HG03095 (cell line): Measurements from ENCODE around the gene RPP30.

Source experiments
- ATAC-seq: cut with Tn5 transposase; IDR thresholded peaks from one replicate; pipeline ENCODE4 v1.9.1; 2021; ENCODE audit warnings: moderate library complexity; ENCODE audit not compliant: unreplicated experiment

Gene RPP30

GRCh38 chr10:90916392-90917237, 44.8 kb downstream of the RPP30 start:
- no peak for ATAC-seq

DNA sequence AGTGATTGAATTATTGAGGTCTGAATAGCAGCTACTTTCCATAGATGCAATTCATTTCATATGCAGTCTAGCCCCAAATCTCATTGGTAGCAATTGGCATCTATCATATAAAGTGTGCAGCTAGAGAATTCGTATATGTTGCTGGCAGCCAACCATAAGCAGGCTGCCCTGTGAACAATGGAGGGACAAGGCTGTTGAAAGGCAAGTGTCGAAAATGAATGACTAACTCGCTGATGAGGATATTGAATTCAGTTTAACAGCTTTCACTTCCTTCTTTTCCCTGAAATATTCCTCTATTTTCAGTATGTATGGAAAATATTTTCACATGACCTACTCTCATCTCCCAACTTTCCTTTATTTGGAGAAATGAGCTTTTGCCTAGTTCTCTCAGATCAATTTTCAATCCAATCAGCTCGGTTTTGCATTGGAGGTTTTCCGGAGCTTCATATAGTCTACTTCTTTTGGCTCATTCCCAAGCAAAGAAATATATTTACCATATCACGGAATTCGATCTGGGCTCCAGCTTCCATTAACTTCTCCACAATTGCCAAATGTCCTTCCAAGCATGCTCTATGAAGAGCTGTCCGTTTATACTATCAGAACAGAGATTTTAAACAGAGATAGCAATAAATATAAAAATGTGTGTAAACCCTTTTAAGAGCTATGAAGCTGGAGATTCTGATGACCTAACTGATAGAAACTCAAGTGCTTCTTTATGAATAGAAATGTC, 45.6 kb downstream of the RPP30 start:
- no peak for ATAC-seq

DNA sequence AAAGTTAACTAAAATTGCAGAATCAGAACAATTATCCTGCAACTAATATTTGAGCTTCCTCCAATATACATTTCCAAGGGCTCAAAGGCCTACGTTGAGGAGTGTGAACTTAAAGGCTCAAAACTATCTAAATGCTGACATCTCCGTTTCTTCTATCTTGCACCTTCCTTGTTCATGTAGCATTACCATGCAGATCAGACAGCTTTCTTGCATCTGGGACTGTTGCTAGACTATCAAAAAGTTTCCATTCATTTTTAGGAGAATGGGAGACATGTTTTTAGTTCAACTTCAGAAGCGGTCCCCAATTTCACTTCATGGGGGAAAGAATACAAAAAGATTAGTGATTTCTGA, 46.2 kb downstream of the RPP30 start:
- ATAC-seq = no peak

DNA sequence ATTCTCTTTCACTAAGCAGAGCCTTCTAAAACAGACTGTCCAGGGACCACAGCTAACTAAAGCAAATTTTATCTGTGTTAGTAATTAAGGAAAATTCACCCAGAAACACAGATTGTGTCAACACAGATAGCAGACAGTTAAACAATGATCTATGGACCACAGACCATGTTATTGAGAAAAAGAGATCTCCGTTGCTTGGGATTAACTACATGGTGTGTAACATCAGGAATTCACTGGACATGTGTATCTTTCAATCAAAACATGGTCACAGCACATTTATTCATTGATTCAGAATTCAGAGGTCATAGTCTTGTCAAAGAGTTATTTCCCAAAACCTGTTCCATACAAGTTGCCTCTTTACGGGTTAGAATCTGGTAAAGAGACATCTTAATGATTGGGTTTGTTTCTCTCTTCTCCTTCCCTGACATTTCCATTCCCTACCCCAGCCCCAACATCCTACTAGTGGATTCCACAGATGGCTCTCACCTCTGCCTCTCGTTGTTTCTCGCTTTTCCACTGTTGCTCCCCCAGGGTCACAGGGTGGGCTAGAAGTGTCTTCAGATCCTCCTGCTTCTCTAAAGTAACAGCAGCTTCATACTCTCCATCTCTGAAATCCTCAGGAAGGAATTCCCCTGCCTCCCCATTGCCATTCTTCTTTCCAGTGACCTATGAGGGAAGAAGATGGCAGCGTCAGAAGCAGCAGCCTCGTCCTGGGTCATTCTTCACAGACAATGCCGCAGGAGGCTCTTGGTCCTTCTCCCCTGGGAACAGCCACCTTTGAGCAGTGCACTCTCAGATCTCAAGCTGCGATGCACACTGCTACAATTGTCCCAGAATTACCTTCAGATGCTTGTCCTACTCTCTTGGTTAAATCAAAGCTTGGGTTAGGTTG, 48.2 kb downstream of the RPP30 start:
- ATAC-seq = no peak

- no peak for ATAC-seq
Measured at GRCh38 chr10:90920986-90921666, 49.4 kb downstream of the RPP30 start, which contains the start of gene ANKRD1. TSS of gene ANKRD1 (minus strand) at chr10:90921087. CDS start at chr10:90921027, 60 bp downstream.

DNA sequence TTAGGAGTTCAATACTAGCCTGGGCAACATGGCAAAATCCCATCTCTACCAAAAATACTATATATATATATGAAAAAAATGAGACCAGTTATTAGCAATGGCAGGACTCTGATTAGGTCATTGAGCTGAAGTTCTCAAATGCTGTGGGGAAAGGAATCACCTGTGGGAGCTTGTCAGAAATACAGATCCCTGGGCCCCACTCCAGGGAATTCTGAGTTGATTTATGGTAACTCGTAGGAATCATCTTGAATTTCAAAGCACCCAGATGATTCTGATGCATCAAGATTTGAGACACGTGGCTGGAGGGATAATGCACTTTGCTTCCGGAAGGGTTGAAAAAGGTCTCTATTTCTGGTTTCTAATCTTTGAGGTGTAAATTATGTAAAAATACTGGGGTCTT, 50.1 kb downstream of the RPP30 start:
- ATAC-seq = no peak

DNA sequence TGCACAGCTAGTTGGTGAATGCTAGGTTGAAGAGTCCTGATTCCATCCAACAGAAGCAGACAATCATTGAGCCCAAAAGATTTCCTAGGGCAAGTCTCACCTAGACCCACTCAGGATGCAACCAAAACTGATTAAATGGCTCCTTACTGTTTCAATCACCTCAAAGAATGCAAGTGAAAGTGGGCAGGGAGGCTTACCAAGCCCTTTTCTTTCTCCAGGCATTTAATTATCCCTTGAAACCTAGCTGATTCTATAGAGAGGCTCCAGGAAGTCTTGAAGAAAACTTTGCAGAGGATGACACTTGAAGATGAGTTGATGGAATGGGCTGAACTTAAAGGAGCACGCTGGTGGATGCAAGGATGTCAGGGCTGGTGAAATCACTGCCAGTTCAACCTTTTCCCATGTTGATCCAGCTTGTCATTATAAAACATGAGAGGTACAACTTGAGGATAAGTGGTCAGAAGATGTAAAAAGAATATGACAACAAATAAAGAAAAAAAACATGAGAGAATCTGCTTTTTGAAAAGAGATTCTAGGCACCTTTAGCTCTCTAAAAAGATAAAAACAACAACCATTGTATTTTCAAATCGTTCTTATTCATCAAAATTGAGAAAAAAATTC, 51.4 kb downstream of the RPP30 start:
- no peak for ATAC-seq

DNA sequence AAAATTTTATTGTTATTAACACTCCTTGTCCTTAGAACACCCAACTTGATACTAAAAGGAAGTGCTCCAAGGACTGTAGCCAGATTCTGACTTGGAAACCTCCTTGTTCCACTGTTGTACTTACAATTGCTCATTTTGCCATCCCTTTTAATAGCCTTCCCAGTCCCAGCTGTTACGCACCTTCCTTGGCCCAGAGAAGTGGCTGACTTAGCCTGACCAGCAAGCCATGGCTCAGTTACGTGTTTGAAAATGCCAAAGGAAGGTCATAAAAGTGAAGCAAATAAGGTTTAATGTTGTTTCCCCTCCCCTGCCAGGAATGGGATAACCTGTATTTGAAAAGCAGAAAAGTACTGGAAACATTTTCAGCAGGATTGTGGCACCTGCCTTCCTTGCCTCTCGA, 52.8 kb downstream of the RPP30 start:
- ATAC-seq = no peak

DNA sequence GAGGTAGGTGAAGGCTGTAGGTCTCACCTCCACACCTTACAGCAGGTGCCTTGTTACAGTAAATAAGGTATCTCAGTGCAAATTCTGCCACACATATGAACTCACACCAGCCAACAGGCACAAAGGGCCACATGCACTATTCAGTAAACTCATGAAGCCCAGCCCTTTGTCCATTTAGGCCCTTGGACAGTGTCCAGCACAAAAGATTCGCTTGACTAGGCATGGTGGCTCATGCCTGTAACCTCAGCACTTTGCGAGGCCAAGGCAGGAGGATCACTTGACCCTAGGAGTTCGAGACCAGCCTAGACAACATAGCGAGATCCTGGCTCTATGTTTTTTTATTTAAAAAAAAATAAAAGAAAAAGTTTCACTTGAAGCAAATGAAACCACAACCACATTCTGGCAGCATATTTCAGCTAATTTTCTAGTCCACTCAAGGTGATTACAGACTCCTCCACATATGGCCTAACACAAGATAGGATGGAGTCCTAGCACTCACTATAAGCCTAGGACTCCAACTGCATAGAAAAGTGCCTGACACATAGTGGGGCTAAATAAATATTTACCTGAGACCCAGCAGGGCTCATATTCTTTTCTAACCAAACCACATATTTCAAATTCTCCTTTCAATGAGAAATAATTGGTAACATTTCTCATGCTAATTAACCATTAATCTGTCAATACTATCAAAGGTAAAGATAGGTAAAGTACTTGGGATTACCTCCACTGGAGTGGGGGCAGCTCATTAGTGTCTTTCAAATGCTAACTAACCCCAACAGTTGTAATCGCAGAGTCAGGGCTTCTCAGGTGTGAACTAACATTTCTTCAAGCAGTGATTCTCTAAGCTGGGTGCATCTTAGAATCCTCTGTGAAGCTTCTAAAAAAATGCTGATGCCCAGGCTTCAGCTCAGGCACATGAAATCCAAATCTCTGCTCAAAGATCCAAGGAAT, 53.6 kb downstream of the RPP30 start:
- no peak for ATAC-seq

- no peak for ATAC-seq
Measured at GRCh38 chr10:90927293-90927692, 55.5 kb downstream of the RPP30 start.

GRCh38 chr10:90929179-90929578, 57.4 kb downstream of the RPP30 start:
- no peak for ATAC-seq

- ATAC-seq = no peak
Measured at GRCh38 chr10:90930070-90930837, 58.5 kb downstream of the RPP30 start.

GRCh38 chr10:90930971-90931871, 59.4 kb downstream of the RPP30 start:
- ATAC-seq = no peak

DNA sequence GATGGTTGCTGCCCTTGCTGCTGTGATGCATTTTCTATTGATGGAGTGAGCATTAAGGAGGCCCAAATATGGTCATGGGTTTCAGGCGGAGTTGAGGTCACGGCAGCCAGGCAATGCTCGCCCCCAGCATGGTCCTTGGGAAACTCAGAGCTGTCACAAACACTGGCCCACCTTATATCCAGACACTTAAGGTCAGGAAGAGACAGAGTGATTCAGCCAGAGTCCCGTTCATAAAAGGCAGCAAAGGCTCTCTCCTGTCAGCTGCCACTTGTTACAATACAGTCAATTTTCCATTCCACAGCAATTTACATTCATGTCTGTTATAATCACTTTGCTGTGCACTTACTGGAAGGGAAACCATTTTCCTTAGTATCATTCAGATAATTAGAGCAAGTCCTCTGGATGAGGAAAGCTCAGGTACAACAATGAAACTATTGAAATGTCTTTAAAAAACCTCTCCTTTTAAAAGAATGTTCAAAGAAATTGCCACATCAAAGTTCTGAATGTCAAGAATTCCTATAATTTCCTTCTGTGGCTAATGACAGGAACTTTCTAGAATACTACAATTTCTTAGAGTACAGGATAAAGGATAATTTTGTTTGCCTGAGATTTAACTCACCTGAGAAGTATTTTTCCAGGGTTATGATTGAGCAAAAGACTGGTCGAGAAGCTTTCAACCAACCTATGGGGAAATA, 64.0 kb downstream of the RPP30 start:
- ATAC-seq = no peak

DNA sequence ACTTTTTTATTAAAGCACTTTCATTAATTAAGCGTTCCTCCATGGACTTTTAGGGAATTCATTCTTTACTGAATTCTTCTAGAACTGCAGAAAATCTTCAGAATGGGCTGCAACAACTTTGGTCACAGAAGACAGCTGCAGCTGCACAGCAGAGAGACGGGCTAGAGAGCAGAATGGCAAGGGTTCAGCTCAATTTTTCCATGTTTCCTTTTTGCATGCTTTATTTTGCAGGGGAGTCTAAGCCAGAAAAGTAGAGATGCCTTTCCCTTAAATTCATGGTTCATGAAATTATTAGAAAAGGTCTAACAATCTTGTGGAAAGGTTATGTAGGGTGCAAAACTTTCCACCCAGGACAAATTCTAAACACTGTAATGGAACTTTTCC, 64.5 kb downstream of the RPP30 start:
- no peak for ATAC-seq

DNA sequence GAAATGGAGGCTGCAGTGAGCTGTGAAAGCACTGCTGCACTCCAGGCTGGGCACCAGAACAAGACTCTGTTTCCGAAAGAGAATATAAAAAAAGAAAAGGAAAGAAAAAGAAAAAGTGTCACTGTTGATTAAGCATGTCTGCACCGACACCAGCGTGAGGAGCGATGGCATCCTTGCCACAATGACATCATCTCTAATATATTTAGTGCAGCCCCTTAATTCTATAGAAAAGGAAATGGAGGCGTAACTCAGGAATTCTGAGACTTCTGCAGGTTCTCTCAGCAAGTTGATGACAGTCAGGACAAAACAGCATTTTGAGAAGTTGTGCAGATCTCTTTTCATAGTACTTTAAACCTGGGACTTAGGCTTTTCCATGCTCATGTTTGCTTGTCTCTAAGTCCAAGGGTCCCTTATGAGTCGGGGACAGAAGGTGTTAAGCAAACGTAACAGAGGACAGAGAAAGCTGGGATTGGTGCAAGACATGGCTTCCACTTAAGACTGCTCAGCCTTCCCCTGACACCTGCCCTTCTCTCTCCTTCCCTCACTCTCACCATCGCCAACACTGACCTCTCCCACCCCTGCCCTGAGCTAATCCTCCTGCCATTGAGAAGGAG, 66.0 kb downstream of the RPP30 start:
- ATAC-seq = no peak
